LoVo (cell line): ENCODE data around the gene VAV2.

Source experiments
- DNase-seq: peaks from one replicate; pipeline ENCODE4 v3.0.0-alpha.2; 2016; ENCODE audit warnings: low spot score

Gene VAV2

DNA sequence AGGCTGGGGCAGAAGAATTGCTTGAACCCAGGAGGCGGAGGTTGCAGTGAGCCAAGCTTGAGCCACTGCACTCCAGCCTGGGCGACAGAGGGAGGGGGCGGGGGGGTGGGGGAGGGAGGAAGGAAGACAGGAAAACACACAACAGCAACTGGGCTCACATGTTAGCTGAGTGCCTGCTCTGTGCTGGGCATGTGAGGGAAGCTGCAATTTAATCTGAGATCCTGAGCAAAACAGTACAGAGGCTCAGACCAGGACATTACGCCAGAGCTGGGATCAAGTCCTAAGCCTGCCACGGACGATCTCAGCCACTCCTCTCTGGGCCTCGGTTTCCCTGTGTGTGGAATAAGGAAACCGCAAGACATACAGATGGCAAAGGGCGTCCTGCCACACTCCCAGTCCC lies 119.1 kb downstream of the VAV2 start:
- no peak for DNase-seq

DNA sequence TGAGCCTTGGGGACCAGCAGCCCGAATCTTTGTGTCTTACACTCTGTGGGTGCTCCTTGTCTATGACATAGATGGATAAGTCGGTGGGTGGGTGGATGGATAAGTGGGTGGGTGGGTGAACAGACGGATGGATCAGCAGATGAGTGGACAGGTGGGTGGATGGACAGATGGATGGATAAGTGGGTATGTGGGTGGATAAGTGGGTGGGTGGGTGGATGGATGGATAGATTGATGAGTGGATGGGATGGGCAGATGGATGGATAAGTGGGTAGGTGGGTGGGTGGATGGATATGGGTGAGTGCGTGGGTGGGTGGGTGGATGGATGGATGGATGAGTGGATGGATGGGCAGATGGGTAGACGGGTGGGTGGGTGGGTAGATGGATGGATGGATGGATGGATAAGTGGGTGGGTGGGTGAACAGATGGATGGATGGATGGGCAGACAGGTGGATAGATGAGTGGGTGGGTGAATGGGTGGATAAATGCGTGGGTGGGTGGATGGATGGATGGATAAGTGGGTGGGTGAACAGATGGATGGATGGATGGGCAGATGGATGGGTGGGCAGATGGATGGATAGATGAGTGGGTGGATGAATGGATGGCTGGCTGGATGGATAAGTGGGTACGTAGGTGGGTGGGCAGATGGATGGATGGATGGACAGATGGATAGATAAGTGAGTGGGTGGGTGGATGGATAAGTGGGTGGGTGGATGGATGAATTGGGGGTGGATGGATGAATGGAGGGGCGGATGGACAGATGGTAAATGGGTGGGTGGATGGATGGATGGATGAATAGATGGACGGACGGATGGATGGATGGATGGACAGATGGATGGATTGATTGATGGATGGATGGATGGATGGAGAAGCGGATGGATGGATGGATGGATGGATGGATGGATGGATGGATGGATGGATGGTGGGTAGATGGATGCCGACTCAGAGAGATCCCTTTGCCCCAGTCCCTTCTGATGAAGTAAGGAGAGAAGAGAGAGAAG lies 121.2 kb downstream of the VAV2 start:
- no peak for DNase-seq

- DNase-seq: no peak
These were observed 122.3 kb downstream of the VAV2 start for GRCh38 chr9:133869674-133870405.

DNA sequence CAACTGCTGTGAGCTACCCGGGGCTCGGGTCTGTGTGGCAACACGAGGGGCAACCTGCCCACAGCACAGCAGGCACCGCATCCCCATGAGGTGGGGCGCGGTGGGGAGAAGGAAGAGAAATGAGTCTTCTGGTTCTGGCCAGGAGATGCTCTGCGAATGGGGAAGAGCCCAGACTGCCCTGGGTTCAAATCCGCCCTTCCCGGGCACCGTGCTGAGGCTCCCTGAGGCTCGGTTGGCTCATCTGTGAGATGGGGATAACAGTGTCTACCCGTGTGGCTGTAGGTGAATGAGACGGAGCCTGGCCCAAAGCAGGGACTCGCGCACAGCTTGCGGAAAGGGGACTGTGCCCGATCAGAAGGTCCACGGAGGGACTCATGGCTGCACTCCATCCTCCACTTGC lies 123.9 kb downstream of the VAV2 start:
- DNase-seq: no peak

DNA sequence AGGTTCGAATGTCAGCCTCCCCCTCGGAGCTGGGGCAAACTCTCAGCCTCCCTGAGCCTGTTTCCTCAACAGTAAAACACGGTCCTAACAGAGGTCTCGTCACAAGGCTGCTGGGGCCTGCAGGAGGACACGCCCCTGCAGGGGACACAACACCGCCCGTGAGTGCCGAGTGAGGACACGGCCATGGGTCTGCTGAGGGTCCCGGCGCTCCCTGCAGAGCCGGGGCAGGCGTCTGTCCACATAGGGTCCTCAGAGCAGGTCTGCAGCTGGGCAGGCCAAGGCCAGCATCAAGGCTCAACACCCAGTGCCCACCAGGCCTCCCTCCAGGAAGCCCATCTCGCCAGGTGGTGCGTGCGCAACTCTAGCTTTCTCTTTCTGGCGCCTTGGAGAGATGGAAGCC lies 125.2 kb downstream of the VAV2 start:
- DNase-seq: no peak

GRCh38 chr9:133864011-133864410 lies 128.1 kb downstream of the VAV2 start:
- DNase-seq: no peak

GRCh38 chr9:133863257-133863592 lies 128.9 kb downstream of the VAV2 start:
- no peak for DNase-seq

DNA sequence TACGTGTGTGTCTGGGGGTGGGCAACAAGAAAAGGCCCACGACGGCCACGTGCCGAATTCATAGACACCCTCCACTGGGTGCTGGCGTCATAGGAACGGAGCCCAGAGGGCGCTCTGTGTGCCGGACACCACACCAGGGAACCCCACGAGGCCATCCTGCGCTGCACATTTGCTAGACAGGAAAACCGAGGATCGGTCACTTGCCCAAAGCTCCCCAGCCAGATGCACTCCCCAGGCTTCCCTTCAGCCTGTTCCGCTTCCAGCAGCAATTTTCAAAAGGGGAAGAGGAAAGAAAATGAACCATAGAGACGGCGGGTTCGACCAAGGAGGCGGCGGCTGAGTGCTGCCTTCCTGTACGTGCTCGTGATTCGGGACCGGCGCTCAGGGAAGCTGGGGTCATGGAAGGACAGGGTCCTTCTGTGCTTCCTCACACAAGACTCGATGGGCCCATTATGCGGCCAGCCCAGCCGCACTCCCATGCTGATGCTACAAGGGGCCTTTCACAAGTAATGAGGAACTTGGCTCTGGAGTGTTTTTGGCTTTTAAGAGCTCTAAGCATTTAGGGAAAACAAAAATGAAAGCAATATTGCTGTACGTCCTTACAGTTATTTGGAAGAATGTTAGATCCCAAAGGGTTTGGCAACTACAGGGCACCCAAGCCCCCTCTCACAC lies 129.4 kb downstream of the VAV2 start:
- no peak for DNase-seq

DNA sequence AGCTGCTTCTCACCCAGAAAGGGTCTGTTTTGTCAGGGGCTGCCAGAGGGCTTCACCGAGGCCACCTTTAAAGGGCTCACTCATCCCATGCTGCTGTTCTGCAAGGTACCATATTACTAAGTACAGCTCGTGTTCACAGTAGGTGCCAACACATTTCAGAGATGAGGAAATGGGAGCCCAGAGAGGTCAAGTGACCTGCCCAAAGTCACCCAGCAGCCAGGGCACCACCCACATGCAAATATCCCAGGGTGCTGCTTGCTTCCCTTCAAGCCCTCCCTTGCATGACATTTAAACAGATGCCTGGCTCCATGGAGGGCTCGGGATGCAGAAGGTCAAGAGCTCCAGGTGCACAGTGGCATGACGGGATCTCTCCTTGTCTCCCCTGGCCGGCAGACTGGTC lies 130.4 kb downstream of the VAV2 start:
- DNase-seq: no peak

DNA sequence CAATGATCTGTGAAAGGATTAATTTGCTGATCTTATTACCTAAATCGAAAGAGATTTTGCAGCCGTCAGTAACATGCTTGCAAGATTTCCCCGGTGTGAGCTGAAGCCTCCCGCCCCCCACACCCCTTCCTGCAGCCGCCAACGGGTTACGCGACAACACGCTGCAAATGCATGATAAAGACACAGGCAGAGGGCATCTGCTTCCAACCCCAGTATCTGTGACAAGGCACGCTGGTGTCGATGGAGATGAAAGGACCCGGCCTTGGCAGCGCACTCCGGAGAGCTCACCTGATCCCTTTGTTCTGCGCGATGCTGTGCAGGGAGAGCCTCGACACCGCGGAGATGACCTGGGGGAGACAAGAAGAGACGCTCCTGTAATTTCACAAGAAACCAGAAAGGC lies 131.0 kb downstream of the VAV2 start:
- DNase-seq: no peak

DNA sequence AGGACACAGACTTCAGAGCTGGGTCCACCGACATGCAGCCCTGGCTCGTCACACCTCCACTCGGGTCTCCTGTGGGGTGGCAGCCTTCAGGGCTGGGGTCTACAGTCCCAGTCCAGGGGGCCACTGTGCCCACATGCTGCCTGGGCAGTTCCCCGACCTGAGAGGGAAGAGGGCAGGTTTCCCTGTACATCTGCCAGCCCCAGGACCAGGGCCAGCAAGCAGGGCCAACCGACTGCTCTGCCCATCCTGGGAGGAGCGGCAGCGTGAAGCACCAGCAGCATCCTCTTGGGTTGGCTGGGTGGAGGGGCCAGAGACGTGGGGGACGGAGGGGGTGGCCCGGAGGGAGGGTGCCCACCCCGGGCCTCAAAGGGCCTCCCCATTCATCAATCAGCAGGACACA lies 133.4 kb downstream of the VAV2 start:
- no peak for DNase-seq

- no peak for DNase-seq
These were observed 134.5 kb downstream of the VAV2 start for GRCh38 chr9:133857639-133858038.

DNA sequence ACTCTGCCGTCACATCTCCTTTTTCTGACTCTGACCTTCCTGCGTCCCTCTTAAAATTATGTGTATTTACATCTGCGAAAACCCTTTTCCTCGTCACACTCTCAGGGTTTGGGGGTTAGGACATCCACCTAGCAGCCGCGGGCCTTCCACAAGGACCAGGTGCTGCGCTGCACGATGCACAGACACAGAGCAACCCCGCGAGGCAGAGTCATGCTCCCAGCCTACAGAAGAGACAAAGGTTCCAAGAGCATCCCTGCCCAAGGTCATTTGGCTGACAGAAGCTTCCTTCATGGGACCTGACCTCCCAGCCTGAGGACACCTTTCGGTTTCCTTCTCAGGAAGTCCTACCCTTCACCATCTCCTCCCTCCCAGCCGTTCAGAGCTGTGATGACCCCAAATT lies 135.3 kb downstream of the VAV2 start:
- no peak for DNase-seq

- DNase-seq: no peak
These were observed 136.2 kb downstream of the VAV2 start for GRCh38 chr9:133855802-133856521.

DNA sequence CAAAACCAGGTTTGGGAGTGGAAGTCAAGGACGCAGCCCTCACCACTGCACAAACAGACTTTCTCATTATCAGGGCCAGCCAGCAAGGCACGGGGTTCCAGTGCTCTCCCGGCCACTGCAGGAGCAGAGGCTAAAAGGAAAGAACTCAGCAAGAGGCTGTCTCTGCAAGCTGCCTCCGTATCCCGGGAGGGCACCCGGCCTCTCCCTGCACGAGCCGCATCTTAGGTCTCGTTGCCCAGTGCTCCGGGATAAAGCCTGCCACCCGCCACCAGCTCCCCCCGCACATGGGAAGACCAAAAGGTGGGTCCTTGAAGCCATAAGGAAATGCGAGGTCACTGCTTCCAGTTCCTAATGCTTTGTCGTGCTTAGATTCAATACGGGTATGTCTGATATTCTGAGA lies 136.8 kb downstream of the VAV2 start:
- DNase-seq: no peak

DNA sequence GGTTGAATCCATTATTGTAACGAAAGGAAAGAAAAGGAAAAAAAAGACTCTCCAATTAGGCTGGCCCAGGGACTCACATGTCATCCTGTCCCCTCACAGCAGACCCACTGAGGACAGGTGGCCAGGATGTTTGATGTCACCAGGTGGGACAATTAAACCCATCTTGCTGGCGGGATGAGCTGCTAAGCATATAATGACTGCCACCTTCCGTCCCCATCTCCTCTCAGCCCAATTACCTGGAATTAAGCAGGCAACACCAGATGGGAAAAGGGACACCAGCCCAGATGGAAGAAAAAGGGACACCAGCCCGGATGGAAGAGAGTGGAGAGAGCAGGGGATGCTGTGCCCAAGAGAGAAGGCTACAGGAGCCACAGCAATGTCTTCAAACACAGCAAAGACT lies 137.4 kb downstream of the VAV2 start:
- DNase-seq: no peak

DNA sequence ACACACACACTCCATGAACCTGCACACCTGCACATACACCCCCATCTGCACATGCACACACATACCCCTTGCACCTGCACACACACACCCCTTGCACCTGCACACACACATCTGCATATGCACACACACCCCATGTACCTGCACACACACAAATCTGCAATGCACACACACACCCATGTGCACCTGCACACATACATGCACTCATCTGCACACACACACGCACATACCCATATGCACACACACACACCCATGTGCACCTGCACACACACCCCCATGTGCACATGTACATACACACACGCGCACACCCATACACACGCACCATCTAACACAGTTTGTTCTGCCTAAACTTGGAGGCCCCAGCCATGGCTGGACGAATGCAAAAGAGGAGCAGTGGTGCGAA lies 138.1 kb downstream of the VAV2 start:
- DNase-seq: no peak

DNA sequence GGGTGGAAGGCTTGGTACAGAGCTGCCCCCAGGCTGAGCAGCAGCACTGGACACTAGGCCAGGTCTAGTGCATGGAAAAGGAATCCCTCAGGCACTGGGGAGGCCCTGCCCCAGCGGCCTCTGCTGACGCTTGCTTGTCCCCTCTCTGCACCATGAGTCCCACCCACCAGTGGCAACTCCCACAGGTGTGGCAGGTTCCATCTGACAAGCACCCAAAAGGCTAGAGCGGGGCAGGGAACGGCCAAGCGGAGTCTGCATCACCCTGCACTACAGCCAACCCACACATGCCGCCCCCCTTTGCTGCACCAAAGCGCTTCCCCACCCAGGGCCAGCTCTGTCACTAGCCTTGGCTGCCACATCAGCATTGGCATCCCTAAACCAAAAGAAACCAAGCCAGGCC lies 138.8 kb downstream of the VAV2 start:
- no peak for DNase-seq

GRCh38 chr9:133852431-133852830 lies 139.7 kb downstream of the VAV2 start:
- no peak for DNase-seq

GRCh38 chr9:133851693-133852092 lies 140.4 kb downstream of the VAV2 start:
- no peak for DNase-seq

DNA sequence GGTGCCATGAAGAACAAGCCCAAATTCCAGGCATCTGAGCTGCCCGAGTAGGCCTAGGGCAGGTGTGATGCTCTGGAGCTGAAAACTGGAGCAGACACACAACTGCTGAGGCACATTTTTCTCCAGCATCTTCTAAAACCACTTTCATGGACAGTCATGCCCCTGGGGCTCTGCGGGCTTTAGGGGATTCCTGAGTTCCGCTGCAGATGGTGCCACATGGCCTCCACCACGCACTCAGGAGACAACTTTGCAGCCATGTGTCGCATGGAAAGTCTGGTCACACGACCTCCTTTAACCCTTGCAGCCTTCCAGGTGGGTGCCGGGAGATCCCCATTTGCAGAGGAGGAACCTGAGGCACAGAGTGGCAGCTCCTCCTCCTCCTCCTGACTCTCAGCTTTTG lies 141.2 kb downstream of the VAV2 start:
- no peak for DNase-seq

- no peak for DNase-seq
These were observed 142.0 kb downstream of the VAV2 start for GRCh38 chr9:133850161-133850560.
